Spleen (tissue), 7 donors: ENCODE measurements around the gene NUAK2.

ENCODE experiments used
- POLR2AphosphoS5 ChIP-seq, 3 donors: sonication (generic); formaldehyde crosslinking; IDR thresholded peaks; one replicate each; pipeline ENCODE4 v1.5.1; 2017; ENCODE audit warnings: antibody characterized with exemption in 3 of 3
- TF ChIP-seq, protein P1 (sequence below), 11 experiments: fragments of 200-600 bp in 7 of 11; fragments of 450-650 bp in 4 of 11; sonication (generic) in 4 of 11; IDR thresholded peaks in 8 of 11; conservative IDR thresholded peaks in 3 of 11; 1 replicate in 7 of 11; 2 replicates in 4 of 11; pipeline versions ENCODE4 v1.4.0 to v1.8.0; 2016 to 2021; ENCODE audit warnings: antibody characterized with exemption in 11 of 11, inconsistent platforms in 4 of 11, mild to moderate bottlenecking in 1 of 11
- donor health status: DM: no; HTN: no; CAD: no; lungs with moderate emphysema.
- donor health status: DM: no; HTN: no; CAD: no.
- donor health status: DM: no; HTN: no; CAD: no.

DNA sequence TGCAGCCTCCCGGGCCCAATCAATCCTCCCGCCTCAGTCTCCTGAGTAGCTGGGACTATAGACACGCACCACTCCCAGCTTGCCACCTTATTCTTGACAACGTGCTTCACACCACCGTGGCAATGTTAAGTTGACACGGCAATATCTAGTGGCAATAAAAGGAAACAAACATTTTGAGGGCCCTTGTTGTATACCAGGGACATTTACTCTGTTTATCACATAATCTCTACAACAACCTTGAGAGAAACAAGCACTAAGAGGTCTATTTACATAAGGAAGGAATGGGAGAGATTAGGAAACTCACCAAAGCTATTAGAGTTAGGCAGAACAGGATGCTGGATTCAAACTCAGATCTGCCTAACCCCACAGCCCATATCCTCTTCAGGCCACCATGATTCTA lies 32.1 kb upstream of the NUAK2 start:
- TF ChIP-seq, protein P1, sequence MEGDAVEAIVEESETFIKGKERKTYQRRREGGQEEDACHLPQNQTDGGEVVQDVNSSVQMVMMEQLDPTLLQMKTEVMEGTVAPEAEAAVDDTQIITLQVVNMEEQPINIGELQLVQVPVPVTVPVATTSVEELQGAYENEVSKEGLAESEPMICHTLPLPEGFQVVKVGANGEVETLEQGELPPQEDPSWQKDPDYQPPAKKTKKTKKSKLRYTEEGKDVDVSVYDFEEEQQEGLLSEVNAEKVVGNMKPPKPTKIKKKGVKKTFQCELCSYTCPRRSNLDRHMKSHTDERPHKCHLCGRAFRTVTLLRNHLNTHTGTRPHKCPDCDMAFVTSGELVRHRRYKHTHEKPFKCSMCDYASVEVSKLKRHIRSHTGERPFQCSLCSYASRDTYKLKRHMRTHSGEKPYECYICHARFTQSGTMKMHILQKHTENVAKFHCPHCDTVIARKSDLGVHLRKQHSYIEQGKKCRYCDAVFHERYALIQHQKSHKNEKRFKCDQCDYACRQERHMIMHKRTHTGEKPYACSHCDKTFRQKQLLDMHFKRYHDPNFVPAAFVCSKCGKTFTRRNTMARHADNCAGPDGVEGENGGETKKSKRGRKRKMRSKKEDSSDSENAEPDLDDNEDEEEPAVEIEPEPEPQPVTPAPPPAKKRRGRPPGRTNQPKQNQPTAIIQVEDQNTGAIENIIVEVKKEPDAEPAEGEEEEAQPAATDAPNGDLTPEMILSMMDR (IDR thresholded peaks at IDR 0.05 in 8 of 11, conservative IDR thresholded peaks at IDR 0.05 in 3 of 11) = no peak
- TF ChIP-seq POLR2AphosphoS5 (IDR thresholded peaks at IDR 0.05) = no peak
